SH-SY5Y (cell line): Measurements from ENCODE around the gene ARF1.

Experiments
- GATA2 ChIP-seq: IDR thresholded peaks from 2 replicates; pipeline ENCODE4 v1.6.1; 2011; ENCODE audit warnings: mild to moderate bottlenecking, low read depth, low read length
- GATA3 ChIP-seq: IDR thresholded peaks from 2 replicates; pipeline ENCODE4 v1.6.1; 2011; ENCODE audit warnings: low read depth, mild to moderate bottlenecking, low read length, moderate library complexity

GRCh38 chr1:228063251-228064191 is 19.0 kb upstream of the ARF1 start:
- no peak for TF ChIP-seq GATA2
- TF ChIP-seq GATA3, result no peak
